GM06990 (cell line): ENCODE measurements around the gene STRA6.

Experiments
- DNase-seq: peaks from one replicate; pipeline ENCODE4 v3.0.0-alpha.2; 2011; ENCODE audit not compliant: insufficient read length; ENCODE audit errors: extremely low read depth
- H3K27me3 ChIP-seq: replicated peaks from 2 replicates; pipeline ENCODE4 v1.6.0; 2011; ENCODE audit warnings: low read length; ENCODE audit not compliant: control insufficient read depth, insufficient read depth
- H3K36me3 ChIP-seq: 2 replicates; pipeline ENCODE4 v1.5.1; 2011; ENCODE audit warnings: low read length; ENCODE audit not compliant: control insufficient read depth, insufficient read depth
- H3K4me3 ChIP-seq: replicated peaks from 2 replicates; pipeline ENCODE4 v1.5.1; 2011; ENCODE audit warnings: low read depth, mild to moderate bottlenecking, control low read depth, low read length
- TF ChIP-seq, protein P1 (sequence below): IDR thresholded peaks from 2 replicates; pipeline ENCODE4 v1.5.1; 2011; ENCODE audit warnings: low read length, control low read depth, mild to moderate bottlenecking, inconsistent platforms; ENCODE audit not compliant: insufficient read depth, poor library complexity, severe bottlenecking

The STRA6 gene

DNA sequence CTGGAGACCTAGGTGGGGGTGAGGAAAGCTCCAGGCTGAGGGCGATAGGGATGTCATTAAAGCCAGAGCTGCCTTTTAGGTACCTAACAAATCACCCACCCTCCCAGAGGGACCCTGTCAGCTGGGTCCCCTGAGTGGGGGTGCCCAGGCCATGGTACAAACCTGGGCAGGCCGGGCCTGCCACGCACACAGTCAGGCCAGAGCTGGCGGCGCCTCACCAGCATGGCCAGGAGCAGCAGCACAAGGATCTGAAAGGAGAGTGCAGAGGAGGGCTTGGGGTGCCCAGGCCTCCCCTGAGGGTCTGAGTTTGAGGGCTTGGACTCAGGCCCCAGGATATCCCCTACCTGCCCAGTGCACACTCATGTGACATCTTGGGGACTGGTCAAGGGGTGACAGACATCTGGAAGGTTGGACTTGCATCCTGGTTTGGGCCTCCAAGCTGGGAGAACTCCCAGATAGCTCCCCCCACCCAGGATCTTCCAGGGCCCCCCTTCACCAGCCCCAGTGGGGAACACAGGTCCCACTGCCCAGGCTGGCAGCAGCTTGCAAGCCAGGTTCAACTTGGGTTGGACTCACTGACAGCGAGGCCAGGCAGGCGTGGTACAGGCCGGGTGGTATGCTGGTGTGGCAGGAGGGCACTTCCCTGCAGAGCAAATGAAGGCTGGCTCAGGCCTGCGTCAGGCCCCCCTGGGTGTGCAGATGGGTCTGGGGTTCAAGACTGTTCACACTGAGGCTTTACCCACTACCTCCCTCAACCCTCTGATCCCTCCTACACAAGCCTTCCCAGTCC lies 5.2 kb downstream of the STRA6 start:
- TF ChIP-seq, protein P1, sequence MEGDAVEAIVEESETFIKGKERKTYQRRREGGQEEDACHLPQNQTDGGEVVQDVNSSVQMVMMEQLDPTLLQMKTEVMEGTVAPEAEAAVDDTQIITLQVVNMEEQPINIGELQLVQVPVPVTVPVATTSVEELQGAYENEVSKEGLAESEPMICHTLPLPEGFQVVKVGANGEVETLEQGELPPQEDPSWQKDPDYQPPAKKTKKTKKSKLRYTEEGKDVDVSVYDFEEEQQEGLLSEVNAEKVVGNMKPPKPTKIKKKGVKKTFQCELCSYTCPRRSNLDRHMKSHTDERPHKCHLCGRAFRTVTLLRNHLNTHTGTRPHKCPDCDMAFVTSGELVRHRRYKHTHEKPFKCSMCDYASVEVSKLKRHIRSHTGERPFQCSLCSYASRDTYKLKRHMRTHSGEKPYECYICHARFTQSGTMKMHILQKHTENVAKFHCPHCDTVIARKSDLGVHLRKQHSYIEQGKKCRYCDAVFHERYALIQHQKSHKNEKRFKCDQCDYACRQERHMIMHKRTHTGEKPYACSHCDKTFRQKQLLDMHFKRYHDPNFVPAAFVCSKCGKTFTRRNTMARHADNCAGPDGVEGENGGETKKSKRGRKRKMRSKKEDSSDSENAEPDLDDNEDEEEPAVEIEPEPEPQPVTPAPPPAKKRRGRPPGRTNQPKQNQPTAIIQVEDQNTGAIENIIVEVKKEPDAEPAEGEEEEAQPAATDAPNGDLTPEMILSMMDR, result no peak
- Histone ChIP-seq H3K27me3 (no peaks in the 10 kb centered on the region), H3K4me3 (no peak overlapping the region), H3K36me3 (no peaks in the 10 kb centered on the region; the same call in 1 of the 2 replicates)
- no peak for DNase-seq

DNA sequence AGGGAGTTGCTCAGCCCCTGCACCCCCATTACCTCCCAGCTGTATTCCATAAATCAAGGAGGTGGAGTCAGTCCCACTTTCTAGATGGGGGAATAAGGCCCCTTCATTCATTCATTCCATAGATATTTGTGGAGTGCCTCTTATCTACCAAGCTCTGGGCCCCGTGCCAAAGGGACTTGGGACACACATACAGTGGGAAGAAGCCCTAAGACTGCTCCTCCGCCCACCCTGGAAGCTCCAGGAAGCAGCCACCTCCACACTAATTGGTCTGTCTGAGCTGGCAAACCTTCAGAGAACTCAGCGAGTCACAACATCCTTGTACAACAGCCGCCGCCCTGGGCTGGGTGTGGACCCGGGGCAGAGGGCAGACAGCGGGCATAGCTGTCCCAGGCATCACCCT lies 6.4 kb downstream of the STRA6 start:
- H3K4me3 ChIP-seq, result no peak overlapping the region
- no peak for DNase-seq
- no peaks in the 10 kb centered on the region; the same call in 1 of the 2 replicates for H3K36me3 ChIP-seq
- H3K27me3 ChIP-seq, result no peaks in the 10 kb centered on the region
- TF ChIP-seq, protein P1, result no peak

GRCh38 chr15:74194572-74195559 lies 7.7 kb downstream of the STRA6 start:
- no peak for DNase-seq
- no peaks in the 10 kb centered on the region for H3K27me3 ChIP-seq
- TF ChIP-seq, protein P1, result no peak
- no peaks in the 10 kb centered on the region; the same call in 1 of the 2 replicates for H3K36me3 ChIP-seq
- H3K4me3 ChIP-seq, result no peak overlapping the region

DNA sequence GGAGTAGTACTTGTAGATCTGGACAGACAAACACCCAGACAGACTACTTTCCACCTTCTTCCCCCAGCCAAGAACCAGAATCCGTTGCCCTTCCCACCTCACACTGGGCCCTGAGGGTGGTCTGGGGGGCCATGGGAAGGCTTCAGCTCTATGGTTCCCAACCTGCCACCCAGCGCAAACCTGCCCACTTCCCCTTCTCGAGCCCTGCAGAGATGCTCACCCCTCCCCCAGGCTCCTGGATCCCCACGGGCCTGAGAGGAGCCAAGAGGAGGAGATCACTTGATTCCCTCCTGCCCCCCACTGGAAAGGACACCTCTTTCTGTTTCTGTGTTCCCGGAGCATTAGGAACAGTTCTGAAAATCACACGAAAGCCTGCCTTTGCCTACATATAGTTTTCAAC lies 8.7 kb downstream of the STRA6 start:
- Histone ChIP-seq H3K36me3 (no peaks in the 10 kb centered on the region; the same call in 1 of the 2 replicates), H3K27me3 (no peaks in the 10 kb centered on the region), H3K4me3 (no peak overlapping the region)
- TF ChIP-seq, protein P1, result no peak
- DNase-seq, result no peak

GRCh38 chr15:74193299-74193718 lies 9.3 kb downstream of the STRA6 start:
- Histone ChIP-seq H3K4me3 (no peak overlapping the region), H3K27me3 (no peaks in the 10 kb centered on the region), H3K36me3 (no peaks in the 10 kb centered on the region; the same call in 1 of the 2 replicates)
- peak; percentile 39 for DNase-seq
- TF ChIP-seq, protein P1, result no peak
